ENCODE data around the gene SETD1A.

Gene SETD1A

DNA sequence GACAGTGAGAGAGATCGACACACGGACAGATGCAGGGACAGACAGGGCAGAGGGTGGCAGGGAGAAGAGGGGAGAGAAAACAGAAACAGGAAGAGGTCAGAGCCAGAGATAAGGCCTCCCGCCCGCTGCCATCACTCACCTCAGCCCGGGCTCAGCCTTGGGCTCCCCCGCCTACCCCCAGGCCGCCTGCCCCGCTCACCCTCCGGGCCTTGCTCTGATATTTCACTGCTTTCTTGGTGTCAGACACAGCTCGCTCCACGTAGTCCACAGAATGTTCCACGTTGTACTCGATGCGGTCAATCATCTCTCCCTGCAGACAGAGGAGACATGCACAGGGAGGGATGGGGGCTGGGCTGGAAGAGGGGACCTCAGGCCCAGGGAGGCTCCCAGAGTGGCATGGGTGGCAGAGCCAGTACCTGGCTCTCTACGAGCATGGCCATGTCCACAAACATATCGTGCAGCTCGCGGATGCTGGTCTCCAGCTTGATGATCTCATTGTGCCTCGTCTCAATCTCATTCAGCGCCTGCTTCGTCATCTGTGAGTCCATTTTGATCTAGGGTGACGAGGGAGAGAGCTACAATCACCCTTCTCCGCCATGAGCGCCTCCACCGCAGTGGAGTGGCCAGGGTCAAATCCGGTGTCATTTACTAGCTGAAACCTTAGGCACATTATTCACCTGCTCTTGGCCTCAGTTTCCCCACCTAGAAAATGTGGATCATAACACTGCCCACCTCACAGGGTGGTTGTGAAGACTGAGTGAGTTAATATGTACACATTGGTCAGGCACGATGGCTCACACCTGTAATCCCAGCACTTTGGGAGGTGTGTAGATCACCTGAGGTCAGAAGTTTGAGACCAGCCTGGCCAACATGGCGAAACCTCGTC is 35.6 kb downstream of the SETD1A start:
- no peaks in the 10 kb centered on the region for H3K9me3 Mint-ChIP-seq
- ATAC-seq (no peak), DNase-seq (no peak)
- H3K27ac Mint-ChIP-seq, result no peak overlapping the region
- no peaks in the 10 kb centered on the region for H3K27me3 Mint-ChIP-seq
- no peak overlapping the region for H3K4me3 Mint-ChIP-seq
- H3K4me1 Mint-ChIP-seq, result peaks cover 33% of the 10 kb centered on the region

DNA sequence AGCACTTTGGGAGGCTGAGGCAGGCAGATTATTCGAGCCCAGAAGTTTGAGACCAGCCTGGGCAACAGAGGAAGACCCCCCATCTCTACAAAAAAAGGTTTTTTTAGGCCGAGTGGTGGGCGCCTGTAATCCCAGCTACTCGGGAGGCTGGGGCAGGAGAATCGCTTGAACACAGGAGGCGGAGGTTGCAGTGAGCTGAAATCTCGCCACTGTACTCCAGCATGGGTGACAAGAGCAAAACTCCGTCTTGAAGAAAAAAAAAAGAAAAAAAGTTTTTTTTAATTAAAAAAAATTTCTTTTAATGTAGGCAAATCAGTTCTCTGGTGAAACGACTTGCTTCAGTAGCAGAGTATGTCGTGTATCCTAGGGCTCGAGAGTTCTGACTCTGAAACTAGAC is 38.4 kb downstream of the SETD1A start:
- no peaks in the 10 kb centered on the region for H3K9me3 Mint-ChIP-seq
- H3K4me1 Mint-ChIP-seq, result peaks cover 33% of the 10 kb centered on the region

DNA sequence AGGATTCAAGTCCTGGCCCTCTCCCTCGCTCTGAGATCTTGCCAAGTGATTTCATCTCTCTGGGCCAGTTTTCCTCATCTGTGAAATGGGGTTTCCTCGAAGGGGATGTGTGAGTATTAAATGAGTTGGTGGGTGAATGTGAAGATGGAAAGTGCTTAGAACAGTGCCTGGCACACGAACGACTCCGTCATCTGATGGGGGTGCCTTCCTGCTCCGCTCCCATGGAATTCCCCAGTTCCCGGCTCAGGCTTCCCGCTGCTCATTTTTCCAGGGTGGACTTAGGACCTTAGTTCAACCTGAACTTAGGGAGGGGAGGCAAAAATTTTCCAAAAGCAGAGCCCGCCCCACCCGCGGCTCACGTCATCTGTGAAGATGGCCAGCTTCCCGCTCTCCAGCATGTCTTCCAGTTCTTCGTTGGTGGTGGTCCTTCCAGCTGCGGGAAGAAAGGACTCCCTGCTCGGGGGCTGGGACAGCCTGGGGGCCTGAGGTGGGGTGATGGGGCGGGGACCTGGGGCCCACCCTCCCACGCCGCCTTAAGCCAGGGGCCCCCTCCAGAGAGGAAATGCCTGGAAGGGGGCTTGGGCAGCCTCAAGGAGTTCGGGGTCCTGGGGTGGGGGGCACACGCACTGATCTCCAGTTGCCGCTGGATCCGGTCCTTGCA is 38.9 kb downstream of the SETD1A start:
- Mint-ChIP-seq H3K9me3 (no peaks in the 10 kb centered on the region), H3K27me3 (no peaks in the 10 kb centered on the region), H3K4me1 (peaks cover 33% of the 10 kb centered on the region), H3K4me3 (peak overlapping the region; percentile 90 to 91), H3K27ac (peak overlapping the region; percentile 55 to 59)
- ATAC-seq, result peak; percentile 9
- no peak for DNase-seq

More for the DNA sequence above, 38.4 kb downstream of the SETD1A start:
- DNase-seq (no peak), ATAC-seq (no peak)
- Mint-ChIP-seq H3K27me3 (no peaks in the 10 kb centered on the region), H3K4me3 (peak overlapping the region; percentile 90 to 91), H3K27ac (peak overlapping the region in 1 of 2 donors; percentile 59)

DNA sequence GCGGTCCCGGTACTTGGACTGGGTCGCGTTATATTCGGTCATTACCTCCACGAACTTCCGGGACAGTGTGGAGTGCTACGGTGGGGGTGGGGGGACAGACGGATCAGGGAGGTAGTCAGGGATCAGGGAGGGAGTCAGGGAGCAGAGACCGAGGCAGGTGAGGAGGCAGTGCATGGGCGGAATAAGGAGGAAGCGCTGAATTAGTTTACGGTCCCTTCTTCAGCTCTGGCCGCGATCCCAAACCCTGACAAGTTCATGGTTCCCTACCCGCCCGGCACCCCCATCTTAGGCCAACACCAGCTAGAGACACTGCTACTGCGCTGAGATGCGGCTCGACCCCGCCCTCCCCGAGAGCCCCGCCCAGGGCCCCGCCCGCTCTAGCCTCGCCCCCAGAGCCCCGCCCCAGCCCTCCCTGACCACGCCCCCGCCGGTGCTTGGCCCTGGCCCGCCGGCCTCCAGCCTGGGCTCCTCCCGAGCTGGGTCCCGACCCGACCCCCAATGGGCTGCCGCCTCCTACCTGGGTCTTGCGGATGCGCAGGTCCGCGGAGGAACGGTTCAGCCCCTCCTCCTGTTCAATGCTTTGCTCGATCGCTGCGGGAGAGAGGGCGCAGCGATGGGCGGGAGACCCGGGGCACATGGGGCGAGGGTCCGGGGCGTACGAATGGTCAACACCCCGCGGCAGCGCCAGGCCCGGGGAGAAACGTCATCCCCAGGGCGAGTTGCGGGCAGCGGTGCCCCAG is 39.6 kb downstream of the SETD1A start:
- peak overlapping the region; percentile 55 to 78 for H3K27ac Mint-ChIP-seq
- DNase-seq, result peak; percentile 76 to 77
- peak; percentile 95 for ATAC-seq

DNA sequence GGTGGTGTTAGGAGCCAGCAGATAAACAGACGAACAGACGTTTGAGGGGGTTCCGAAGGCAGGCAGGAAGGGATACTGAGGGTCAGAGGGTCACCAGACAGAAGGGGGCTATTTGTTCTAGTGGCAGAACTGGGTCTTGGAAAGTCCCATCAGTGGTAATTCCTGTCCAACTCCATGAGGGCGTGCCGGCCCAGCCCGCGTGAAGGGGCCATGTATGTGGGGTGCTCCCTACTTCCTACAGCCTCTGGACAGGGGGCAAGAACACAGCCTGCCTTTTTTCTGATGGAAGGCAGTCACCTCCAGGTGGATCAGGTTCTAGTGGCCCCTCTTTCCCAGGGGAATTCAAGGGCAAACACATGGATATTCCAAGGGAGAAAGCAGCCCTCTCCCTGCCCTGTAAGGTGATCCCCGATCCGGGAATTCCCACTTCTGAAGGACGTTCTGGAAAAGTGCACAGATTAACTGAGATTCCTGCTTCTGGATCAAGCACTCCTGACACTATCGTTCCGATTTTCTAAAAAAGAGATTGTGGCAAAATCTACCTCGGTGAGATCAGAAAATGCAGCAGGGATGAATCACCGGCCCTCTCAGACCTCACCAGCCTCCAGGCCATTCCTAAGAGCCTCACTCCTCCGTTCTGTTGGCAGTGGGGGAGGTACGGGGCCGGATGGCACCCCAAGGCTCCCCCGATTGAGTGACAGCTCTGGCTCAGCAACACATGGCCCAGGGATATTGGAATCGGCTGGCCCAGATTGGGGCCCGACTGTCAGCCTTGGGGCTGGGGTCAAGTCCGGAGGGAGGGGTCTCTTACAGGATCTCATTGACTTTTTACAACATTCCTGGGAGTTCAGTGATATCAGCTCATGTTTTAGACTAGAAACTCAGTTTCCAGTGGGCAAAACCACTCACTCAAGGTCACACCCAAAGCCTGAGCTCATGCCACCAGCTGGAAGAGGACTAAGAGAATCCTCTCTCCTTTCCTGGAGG is 40.5 kb downstream of the SETD1A start:
- no peaks in the 10 kb centered on the region for H3K9me3 Mint-ChIP-seq
- no peak for DNase-seq
- H3K4me1 Mint-ChIP-seq, result peaks cover 27% of the 10 kb centered on the region
- no peak for ATAC-seq
- H3K27ac Mint-ChIP-seq, result peak overlapping the region in 1 of 2 donors; percentile 78
- H3K4me3 Mint-ChIP-seq, result peak overlapping the region; percentile 90 to 91
- H3K27me3 Mint-ChIP-seq, result no peaks in the 10 kb centered on the region

More for the DNA sequence above, 39.6 kb downstream of the SETD1A start:
- peaks cover 33% of the 10 kb centered on the region for H3K4me1 Mint-ChIP-seq
- H3K4me3 Mint-ChIP-seq, result peak overlapping the region; percentile 90 to 91
- no peaks in the 10 kb centered on the region for H3K27me3 Mint-ChIP-seq
- no peaks in the 10 kb centered on the region for H3K9me3 Mint-ChIP-seq

DNA sequence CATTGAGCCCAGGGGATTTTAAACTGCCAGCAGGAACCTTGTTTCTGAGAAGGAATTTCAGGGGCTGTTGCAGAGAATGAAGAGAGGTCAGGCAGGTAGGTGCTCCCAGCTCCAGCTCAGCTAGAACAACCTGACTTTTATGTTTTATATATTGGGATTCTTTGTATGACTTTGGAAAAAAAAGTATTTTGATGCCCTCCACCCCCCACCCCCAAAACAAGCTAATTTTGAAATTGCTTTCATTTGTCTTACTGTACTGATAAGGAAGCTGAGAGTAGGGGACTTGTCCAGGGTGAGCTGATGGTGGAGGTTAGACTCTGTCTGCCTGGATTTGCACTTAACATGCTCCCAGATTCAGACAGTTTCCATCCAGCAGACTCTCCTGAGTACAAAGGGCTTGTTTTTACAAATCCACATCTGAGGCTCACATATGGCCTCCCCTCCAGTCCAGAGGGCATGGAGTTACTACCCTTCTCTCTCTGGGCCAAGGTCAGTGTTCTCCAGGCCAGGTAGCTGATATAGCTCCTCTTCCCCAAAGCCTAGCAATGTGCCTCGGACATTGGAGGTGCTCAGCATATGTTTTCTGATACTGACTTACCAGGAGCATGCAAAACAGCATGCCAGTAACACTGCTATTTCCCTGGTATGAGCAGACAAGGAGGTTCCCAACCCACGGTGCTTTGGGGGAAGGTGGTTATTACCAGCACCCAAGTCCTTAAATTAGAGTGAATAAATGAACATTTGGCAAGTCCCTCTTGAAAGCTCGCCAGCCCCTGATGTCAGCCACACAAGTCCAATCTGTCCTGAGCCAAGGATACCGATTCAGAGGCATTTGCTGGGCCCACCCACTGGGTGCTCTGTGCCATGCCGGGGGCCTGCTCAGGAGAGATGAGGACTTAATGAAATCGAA is 41.6 kb downstream of the SETD1A start:
- Mint-ChIP-seq H3K27ac (no peak overlapping the region), H3K9me3 (no peaks in the 10 kb centered on the region), H3K4me3 (no peak overlapping the region), H3K27me3 (no peaks in the 10 kb centered on the region), H3K4me1 (peaks cover 21% of the 10 kb centered on the region)
- ATAC-seq (no peak), DNase-seq (no peak)

DNA sequence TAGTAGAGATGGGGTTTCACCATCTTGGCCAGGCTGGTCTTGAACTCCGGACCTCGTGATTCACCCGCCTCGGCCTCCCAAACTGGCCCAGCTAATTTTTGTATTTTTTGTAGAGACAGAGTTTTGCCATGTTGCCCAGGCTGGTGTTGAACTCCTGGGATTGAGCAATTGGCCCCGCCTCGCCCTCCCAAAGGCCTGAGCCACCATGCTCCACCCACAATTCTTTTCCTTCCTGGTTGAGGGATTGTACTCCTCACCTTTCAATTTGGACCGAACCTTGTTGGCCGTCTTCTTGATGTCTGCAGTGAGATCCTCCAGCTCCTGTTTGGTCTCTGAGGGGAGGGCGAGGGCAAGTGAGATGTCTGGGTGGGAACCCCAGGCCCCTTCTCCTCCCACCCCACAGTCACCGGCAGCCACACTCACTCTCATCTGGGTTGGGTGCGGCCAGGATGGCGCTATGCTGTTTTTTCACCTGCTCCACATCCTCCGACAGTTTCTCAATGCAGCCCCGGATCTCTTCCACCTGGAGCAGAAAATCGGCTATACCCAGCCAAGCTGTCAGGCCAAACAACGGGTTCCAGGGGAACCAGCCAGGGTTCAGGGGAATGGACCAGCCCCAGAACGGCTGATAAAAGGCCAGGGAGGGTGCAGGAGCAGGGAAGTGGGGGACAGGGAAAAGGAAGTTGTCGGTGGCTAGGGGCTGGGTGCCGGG is 43.3 kb downstream of the SETD1A start:
- no peak overlapping the region for H3K27ac Mint-ChIP-seq
- H3K4me3 Mint-ChIP-seq, result no peak overlapping the region
- H3K4me1 Mint-ChIP-seq, result peaks cover 7% of the 10 kb centered on the region
- no peak for ATAC-seq
- H3K27me3 Mint-ChIP-seq, result no peaks in the 10 kb centered on the region
- DNase-seq, result no peak
- no peaks in the 10 kb centered on the region for H3K9me3 Mint-ChIP-seq

DNA sequence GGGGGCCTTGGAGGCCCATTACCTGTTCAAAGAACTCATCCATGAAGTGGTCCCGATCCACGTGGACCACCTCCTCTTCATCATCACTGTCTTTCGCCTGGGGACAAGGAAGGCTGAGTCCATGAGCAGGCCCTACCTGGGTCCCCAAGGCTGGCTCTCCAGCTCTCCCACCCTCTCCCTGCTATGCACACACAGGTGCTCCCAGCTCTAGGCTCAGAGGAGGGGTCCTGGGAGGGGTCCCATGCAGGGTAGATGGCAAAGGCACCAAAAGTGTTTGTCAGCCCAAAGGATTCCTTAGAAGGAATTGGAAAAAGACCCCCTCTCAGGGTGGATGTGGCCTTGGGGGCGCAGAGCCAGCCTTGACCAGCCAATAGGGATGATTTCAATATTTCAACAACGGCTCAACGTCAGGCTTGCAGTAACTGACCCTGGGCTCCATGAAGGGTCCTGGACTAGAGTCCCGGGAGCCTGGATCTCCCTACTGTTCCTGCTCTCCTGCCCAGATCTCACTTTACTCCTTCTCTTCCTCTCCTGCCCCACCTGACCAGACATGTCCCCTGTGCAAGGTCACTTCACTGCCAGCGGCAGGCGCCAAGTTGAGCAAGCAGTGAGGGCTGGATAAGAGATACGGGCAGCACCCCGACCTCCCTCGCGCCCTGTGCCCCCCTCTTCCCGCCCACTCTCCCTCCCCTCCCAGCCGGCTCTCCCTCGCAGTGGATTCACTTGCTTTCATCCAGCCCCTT is 44.1 kb downstream of the SETD1A start:
- H3K27me3 Mint-ChIP-seq, result no peaks in the 10 kb centered on the region
- no peaks in the 10 kb centered on the region for H3K9me3 Mint-ChIP-seq
- no peak for DNase-seq
- H3K4me1 Mint-ChIP-seq, result peaks cover under 1% of the 10 kb centered on the region
- ATAC-seq, result no peak
- H3K27ac Mint-ChIP-seq, result peak overlapping the region in 1 of 2 donors; percentile 78
- H3K4me3 Mint-ChIP-seq, result no peak overlapping the region

DNA sequence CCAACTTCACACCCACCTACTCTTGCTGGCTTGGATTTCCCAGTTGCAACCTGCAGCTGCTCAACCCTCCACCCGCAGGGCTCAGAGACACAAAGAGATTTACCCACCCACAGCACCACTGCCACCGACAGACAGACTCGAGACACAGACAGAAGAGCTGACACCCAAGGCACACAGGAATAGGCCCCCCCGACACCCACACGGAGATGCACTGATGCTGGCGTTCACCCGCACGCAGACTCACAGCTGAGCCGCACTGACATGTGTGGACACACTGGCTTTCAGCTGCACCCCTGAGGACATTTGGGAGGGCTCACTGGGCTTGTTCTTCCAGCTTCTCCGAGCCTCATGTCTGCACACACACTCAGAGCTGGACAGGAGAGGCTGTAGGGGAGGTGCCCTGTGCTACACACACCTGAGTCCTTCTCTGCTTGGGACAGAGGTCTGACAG is 44.7 kb downstream of the SETD1A start:
- no peaks in the 10 kb centered on the region for H3K27me3 Mint-ChIP-seq
- ATAC-seq (no peak), DNase-seq (no peak)
- H3K27ac Mint-ChIP-seq, result peak overlapping the region in 1 of 2 donors; percentile 78
- H3K4me3 Mint-ChIP-seq, result no peak overlapping the region
- no peaks in the 10 kb centered on the region for H3K9me3 Mint-ChIP-seq
- H3K4me1 Mint-ChIP-seq, result no peaks in the 10 kb centered on the region

DNA sequence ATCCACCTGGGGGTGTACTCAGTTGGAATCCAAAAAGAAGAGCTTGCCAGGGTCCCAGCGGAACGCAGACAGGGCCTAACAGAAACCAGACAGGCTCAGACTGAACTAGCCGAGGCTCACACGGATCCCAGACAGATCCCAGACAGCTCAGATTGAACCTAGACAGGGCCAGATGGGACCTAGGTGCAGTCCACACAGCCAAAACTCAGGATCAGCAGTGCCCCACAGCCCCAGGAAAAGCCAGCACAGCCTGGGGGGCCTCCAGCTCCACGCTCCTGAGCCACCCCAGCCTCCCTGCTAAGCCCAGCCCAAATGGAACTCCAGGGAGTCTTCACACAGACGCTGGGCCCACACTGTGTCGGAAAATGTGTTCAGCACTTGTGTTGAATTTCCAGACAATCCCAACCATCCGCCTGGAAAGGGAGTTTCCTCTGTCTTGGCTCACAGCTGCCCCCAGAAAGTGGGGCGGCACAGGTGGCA is 45.3 kb downstream of the SETD1A start:
- Mint-ChIP-seq H3K27ac (no peak overlapping the region), H3K4me3 (no peak overlapping the region), H3K4me1 (no peaks in the 10 kb centered on the region), H3K27me3 (no peaks in the 10 kb centered on the region), H3K9me3 (no peaks in the 10 kb centered on the region)
- ATAC-seq (no peak), DNase-seq (no peak)

DNA sequence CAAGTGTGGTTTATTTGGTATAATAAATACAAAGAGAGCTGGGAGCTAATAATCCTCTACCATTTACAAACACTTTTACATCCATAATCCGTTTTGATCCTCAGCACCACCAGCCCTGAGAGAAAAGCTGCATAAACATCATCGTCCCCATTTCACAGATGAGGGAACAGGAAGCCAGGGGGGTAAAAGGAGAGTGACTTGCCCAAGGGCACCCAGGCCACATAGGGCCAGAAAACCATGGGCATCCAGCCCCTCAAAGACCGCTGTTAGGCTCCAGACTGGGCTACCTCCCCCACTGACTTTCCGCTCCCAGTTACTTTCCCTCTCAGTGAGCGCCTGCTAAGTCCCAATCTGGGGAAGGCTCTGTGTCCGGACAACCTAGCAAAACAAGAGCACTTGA is 46.2 kb downstream of the SETD1A start:
- no peaks in the 10 kb centered on the region for H3K27me3 Mint-ChIP-seq
- no peak overlapping the region for H3K27ac Mint-ChIP-seq
- DNase-seq, result no peak
- H3K4me3 Mint-ChIP-seq, result no peak overlapping the region
- ATAC-seq, result no peak
- no peaks in the 10 kb centered on the region for H3K4me1 Mint-ChIP-seq
- no peaks in the 10 kb centered on the region for H3K9me3 Mint-ChIP-seq

DNA sequence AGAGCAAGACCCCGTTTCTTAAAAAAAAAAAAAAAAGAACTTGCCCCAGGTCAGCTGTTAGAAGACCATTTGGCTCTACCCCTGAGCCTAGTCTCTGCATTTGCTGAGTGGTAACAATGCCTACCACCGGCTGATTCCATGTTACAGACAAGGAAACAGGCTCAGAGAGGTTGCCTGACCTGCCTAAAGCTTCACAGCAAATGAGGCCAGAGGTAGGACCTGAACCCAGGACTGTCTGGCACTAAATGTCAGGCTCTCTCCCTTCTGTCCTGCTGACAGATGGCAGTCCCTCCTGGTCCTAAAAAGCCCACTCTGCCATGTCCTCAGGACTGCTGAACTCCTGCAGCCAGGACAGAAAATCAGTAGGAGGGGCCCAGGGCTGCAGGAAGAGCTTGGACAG is 47.1 kb downstream of the SETD1A start:
- DNase-seq (no peak), ATAC-seq (no peak)
- peaks cover 8% of the 10 kb centered on the region for H3K4me1 Mint-ChIP-seq
- no peaks in the 10 kb centered on the region for H3K9me3 Mint-ChIP-seq
- H3K27me3 Mint-ChIP-seq, result peaks cover 1% of the 10 kb centered on the region
- no peak overlapping the region for H3K27ac Mint-ChIP-seq
- H3K4me3 Mint-ChIP-seq, result no peak overlapping the region

Data from stimulated activated naive CD8-positive, alpha-beta T cell treated with anti-CD3 and anti-CD28 coated beads, Interleukin-15, amount 100 ng/mL, for 72 hours (primary cell).